GM21528 (cell line): ENCODE data around the gene PIK3C2G.

Experiments used
- ATAC-seq: cut with Tn5 transposase; IDR thresholded peaks from one replicate; pipeline ENCODE4 v1.9.1; 2021; ENCODE audit warnings: mild to moderate bottlenecking, moderate library complexity; ENCODE audit not compliant: unreplicated experiment, low FRiP score

PIK3C2G gene

DNA sequence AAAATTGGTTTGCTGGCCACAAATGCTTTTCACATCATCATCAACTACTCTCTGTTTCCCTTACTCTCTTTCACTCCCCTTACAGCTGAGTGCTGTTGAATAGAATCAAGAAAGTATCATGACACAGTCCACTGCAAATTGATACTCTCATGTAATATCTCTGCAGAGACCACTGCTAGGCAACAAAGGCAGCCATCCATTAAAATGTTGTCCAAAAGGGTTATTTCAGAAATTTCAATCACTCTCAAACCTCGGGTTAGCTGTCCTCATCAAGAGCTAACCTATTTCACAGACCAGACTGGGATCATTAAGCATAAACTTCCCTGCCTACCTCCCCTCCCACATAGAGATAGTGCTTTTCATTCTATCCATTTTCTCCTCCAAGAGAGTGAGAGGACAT, 289.8 kb downstream of the PIK3C2G start:
- no peak for ATAC-seq

DNA sequence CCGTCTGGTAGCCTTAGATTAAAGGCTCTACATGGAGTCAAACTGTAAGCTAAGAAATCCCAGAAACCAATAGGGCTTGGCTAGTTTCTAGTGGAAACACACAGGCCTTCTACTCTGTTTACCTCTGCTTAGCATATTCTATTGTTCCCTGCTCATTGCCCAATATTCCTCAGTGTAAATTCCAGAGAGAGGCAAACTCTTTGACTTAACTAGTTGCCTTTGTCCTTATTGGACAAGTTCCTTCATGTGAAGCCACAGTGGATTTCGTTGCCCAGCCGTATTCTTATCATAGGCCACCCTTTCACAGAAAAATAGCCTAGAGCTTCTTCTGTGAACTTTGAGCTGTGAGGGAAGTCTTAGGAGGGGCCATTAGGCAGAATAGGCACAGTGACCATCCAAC, 290.4 kb downstream of the PIK3C2G start:
- no peak for ATAC-seq

DNA sequence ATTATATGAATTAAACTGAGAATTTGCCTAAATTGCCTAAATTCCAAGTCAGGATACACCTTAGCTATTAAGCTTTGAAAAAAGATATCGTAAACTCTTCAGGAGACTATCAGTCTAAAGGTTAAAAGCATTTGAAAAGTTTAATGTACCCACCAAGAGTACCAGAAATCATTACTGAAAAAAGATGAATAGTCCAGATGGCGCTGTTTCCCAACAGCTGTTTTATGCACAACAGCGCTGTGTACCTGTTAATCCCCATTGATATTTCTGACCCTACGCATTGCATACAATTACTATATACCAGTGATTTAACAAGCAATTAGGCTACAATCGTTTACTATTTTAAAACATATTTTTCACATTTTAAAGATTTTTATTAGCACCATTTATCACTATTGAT, 291.5 kb downstream of the PIK3C2G start:
- ATAC-seq, result no peak

DNA sequence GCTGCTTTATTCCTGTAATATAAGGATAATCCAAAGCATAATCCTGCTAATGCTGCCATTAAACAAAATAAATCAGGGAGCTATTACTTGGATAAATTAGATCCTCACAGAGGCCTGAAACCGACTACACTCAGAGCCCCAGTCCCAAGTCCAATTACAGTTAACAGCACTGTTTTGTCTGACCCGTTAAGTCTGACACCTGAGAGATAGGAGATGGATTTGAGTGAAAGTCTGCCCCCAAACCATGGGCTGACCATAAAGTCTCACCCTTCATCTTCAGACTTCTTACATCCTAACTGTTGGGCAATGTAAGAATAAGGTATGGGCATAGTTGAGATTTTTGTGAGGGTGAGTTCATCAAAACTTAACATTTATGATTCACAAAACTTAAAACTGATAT, 294.8 kb downstream of the PIK3C2G start:
- ATAC-seq, result no peak

DNA sequence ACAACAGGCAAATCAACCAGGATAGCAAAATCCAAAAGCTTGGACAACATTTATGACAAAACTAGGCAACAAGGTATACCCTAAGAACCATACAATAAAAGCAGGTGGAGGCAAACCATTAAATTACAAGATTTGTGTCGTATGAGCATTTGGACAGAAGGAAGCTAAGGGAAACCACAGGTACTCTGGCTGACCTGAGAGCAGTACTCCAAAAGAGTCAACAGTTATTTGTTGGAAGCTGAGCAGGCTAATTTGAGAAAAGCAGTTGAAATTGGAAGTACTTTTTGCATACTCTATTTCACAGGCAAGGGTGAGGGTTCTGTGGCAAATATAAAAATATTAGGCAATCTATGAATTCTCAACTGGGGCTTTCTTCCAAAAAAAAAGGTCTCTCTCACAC, 297.9 kb downstream of the PIK3C2G start:
- no peak for ATAC-seq

DNA sequence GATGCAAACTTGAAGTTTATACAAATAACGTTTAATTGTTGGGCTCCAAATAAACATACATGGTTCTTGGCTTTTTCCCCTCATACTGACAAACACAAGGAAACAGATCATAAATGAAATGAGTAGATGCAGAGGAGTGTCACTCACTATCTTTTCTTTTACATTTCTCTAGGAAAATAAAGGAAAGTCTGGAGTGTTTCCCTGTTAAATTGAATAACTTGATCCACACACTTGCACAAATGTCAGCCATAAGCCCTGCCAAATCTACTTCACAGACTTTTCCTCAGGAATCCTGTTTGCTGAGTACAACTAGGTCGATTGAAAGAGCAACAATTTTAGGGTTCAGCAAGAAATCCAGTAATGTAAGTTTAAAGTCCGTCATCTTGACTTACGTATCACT, 301.2 kb downstream of the PIK3C2G start:
- no peak for ATAC-seq

DNA sequence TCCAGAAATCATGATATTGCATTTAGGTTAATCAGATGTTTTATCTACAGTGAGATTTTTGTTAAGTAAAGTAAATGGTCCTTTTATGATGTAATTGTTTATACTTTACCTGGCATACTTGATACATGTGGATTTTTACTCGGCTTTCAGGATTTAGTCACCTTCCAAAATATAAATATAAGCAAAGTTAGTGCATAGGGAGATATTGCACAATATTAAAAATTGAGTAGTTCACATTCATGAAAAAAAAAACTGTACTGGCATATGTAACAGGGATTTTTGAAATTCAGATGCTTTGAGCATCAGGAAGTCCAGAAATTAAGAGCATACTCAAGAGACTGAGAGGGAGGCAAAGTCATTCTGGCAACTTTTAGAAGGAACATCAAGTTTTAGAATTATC, 303.0 kb downstream of the PIK3C2G start:
- ATAC-seq, result no peak

DNA sequence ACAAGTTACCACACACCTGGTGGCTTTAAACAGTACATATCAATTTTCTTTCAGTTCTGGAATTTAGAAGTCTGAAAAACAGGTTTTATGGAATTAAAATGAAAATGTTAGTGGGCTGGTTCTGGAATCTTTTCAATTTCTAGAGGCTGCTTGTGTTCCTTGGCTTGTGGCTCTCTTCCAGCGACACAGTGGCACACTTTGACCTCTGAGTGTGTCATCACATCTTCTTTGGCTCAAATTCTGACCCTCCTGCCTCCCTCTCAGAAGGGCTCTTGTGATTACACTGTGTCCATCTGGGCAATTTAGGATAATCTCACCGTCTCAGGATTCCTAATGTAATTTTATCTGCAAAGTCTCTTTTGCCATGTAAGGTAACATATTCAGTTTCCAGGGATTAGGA, 306.5 kb downstream of the PIK3C2G start:
- ATAC-seq, result no peak

DNA sequence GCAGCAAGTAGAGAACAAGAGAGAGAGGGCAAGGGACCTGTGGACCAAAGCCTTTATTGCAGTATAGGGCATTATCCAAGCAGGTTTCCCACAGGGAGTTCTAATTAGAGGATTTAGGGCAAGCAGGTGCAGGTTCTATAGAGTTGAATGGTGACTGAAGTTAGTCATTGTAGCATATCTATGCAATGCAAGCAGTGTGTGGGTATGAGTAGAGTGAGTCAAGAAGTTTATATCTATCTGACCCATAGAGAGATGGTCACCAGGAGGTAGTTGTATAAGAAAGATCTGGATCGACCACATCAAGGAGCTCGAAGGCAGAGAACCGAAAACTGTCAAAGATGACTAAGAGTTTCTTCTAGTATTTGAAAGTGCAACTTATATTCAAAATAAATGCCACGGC, 309.2 kb downstream of the PIK3C2G start:
- no peak for ATAC-seq

DNA sequence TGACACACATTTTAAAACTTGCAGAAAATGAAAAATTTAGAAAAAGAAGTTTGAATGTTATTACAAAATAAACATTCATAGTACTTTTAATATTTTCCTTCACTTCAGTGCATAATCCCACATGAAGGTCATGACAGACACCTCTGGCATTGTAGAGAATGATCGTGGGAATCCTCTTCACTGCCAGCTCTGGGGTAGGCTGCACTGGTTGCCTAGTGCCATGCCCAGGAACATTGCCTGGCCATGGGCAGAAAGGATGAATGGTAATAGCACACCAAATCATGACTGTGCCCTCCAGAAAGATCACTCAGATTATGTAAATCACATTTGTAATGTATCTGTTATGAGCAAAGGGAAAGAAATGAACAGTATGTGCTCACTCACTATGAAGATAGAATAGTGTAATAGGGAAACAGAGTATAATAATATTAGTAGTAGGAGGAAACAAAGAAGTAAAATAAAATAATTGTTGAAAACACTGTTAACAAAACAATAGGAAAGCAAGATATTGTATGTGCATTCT, 314.8 kb downstream of the PIK3C2G start:
- no peak for ATAC-seq

DNA sequence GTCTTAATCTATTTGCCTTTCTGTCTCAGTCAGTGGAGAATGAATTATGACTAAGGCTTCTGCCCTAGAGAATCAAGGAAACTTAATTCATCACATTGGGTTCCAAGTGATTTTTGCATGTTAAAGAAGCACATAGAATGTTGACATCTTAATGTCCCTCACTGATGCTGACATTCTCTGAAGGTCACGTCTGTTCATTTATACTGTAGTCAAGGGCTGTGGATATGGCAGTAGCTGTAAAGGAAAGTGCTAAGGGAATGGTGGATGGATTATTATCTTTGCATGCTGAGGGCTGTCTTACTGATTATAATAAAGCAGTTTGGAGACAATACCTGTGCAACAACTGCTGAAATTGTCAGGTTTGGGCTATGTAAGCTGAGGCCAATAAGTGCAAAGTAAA, 315.3 kb downstream of the PIK3C2G start:
- ATAC-seq, result no peak

DNA sequence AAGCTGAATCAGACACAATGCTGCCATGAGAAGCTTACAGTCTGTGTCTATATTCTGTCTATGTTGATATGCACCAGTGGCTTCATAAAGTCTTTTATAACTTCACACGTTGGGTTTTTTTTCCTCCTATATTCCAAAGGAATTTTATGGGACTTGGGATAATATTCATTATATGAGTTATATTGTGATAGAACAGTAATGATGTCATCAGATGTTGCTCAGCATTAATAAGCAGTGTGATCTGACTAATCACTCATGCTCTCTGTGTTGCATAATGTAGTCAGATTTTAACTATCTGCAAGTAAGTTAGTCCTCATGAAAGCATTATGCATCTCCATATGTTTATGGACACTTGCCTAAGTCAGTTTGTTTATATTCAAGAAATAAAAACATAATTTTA, 316.9 kb downstream of the PIK3C2G start:
- no peak for ATAC-seq

DNA sequence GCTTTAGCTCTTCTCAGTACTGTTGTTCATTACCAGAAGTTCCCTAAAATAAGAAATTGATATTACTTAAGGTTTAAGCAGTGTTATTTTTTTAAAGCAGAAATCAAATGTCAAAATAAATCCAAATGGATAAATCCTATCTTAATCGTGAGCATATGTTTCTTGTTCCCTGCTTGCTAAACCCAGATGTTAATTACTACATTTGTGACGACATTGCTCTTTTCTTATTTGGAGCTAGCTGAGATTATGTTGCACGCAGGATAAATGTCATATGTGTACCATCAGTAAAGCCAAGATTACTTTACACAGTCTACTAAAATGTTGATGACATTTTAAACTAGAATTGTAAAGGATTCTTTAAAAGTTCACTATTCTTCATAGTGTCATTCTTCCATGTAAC, 319.0 kb downstream of the PIK3C2G start:
- ATAC-seq, result no peak

DNA sequence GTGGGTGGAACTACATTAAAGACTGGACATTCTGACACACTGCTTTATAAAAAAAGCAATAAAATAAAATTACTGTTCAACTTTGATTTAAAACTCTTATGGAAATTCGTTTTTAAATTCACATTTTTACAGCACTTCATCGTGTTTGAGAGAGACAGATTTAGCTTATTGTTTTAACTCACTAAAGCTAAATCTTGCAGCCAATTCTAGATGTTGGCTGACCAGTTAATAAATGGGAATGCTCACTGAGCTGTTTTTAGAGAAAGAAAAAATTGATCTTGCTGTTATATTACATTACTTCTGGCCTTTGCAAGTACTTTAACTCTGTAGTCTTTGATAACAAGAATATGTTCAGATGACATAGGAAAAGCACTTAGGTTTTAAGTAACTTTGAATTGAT, 319.4 kb downstream of the PIK3C2G start:
- no peak for ATAC-seq

DNA sequence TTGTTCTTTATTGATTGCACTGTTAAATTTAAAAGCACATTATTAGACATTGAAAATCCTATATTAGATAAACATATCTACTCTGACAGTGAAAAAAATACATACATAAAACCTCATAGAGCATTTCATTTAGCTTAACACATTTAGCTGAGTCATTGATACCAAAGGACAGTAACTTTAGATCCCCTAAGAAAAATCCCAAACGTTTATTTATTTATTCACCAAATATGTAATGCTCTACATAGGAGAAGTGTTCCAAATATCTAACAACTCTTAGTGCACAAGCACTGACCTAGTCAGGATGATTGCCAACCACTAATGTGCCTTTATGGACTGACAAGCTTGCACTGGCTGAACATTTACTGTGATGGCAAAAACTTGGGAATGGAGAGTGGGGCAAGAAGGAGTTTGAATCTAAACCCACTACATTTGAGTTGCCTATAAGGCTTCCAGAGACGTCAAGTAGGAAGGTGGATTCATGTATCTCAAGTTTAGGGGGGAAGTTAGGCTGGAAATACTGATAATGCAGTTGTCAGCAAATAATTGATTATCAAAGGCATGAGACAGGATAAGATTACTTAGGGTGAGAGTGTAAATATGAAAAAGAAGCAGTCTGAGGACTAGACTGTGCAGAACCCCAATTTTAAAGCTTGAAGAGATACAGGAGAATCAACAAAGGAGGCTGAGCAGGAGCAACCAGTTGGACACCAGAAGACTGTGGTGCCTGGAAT, 320.1 kb downstream of the PIK3C2G start:
- no peak for ATAC-seq

DNA sequence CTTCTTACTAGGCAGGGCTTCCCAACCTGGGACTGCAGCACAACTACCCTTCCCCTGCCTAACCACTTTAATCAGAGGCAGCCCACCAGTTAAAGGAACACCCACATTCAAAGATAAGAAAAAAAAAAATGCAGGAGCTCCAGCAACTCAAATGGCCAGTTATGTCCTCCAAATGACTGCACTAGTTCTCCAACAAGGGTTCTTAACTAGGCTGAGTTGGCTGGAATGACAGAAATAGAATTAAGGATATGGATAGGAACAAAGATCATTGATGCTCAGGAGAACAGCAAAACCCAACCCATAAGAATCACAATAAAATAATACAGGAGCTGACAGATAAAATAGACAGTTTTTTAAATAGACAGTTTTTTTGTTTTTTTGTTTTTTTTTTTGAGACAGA, 322.3 kb downstream of the PIK3C2G start:
- ATAC-seq, result no peak

DNA sequence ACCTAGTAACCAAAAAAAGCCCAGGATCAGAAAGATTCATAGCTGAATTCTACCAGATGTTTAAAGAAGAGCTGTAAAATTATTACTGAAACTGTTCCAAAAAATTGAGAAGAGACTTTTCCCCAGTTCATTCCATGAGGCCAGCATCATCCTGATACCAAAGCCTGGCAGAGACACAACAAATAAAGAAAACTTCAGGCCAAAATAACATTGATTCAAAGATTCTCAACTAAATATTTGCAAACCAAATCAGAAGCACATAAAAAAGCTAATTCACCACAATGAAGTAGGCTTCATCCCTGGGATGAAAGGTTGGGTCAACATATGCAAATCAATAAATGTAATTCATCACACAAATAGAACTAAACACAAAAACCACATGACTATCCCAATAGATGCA, 325.3 kb downstream of the PIK3C2G start:
- ATAC-seq, result no peak

DNA sequence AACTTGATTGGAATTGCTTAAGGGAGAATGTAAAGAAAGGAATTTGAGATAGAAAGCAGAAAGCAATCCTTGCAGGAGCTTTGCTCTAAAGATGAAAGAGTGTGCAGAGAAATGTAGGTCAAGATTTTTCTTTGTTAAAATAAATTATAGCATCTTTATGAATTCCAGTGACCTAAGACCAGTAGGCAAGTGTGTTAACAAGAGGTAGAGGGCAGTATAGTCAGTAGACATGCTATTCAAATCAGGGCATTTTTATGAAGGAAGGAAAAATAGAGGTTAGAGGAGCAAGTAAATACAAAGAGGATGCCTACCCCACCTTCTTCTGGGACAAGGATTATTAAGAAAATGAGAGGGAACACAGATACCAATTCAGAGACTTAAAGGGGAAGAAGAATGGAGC, 328.0 kb downstream of the PIK3C2G start:
- ATAC-seq, result no peak

DNA sequence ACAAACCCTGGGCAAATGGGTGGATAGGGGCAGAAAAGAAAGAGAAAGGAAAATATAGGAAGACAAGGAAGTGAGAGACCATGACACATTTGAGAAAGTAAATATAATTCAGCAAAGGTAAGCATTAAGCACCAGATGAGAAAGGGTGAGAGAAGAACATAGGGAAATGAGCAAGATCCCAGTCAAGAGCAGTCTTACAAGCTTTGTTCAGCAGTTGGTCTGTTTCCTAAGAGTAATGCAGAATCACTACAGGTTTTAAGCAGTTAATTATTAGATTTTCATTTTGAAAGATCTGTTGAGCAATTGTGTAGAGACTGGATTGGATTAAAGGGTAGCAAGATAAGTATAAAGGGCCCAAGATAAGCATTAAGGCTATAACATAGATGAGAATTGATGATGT, 330.2 kb downstream of the PIK3C2G start:
- ATAC-seq, result no peak

DNA sequence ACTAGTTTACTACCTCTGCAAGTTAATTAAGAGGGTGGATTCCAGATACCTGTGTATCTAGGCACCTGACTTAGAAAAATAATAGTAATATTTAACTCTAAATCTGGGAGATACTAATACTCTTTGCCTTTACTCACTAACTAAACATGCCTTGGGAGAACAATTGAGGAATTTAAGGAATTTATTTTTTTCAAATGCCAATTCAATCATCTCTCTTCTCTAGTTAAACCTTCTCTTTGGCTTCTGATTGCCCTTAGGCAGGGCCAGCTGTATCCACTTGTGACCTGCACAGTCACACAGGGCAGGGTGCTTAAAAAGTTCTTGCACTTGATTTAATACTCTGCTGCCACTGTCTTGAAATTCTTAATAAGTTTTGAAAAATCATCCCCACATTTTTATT, 334.1 kb downstream of the PIK3C2G start:
- ATAC-seq, result no peak

DNA sequence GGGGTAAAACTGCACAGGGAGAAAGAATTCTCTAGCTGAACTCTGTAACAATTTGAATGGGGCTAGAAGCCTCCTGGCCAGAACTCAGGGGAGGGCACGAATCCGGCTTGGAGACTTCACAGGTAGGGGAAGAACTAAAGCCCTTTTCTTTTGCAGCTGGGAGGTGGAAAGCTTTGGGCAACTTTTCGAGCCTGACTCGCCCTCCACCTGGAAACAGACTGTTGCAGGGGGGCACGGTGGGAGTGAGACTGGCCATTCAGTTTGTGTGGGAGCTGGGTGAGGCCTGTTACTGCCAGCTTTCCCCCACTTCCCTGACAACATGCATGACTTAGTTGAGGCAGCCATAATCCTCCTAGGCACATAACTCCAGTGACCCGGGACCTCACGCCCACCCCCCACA, 340.6 kb downstream of the PIK3C2G start:
- ATAC-seq, result no peak

DNA sequence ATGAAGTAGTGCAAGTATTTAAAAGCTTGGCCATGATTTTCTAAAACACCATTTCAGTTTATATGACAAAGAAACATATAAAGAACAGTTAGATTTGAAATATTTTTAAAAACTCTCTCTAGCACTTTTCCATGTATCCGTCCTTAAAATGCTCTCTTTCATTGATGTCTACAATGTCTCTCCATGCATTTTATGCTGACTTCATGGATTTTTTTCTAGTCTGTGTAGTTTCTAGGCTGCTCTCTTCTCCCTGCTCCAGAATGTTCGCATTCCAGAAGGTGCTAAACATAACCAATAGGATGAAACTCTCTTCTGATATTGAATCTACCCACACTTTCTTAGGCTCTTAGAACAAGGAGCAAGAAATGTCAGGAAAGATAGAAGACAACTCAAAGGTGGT, 351.7 kb downstream of the PIK3C2G start:
- no peak for ATAC-seq

DNA sequence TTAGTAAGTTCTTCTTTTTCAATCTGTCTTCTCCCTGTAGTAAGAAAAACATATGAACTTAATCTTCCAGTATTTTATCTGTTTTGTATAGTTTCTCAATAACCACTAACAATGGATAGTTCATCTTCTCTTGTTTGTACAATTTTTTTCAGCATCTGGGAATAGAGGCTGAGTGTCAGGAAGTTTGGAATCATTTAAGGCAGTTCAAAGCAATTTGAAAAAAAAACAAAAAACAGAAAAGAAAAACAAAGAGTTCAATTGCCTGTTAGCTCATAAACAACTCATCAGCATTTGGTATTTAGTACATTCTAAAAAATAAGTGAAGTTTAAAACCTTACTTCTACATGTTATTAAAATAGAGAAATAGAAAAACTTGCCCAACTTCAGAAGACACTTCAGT, 359.7 kb downstream of the PIK3C2G start:
- ATAC-seq, result no peak
